Astrocyte (in vitro differentiated cells and primary cell): ENCODE data around the gene NTRK3. TPM values are rescaled to one million over a fixed set of nuclear protein-coding genes. Genes with fewer than 3 reads are reported as not detected.

Experiments used
- DNase-seq: peaks from one replicate; pipeline ENCODE4 v3.0.0-alpha.2; 2010; ENCODE audit warnings: low read depth
- FAIRE-seq: peaks from 2 replicates; lab custom pipeline; 2011; peaks lifted over from hg19 to GRCh38; lab: Jason Lieb, UNC
- H2AFZ ChIP-seq: 2 replicates; pipeline ENCODE4 v1.6.0; 2012; ENCODE audit warnings: low read depth, low read length, inconsistent platforms
- H3K27ac ChIP-seq: 2 replicates; pipeline ENCODE4 v1.5.1; 2011; ENCODE audit warnings: low read depth, low read length, inconsistent platforms
- H3K27me3 ChIP-seq: 2 replicates; pipeline ENCODE4 v1.6.0; 2011; ENCODE audit warnings: low read length, inconsistent platforms; ENCODE audit not compliant: insufficient read depth
- H3K36me3 ChIP-seq: 2 replicates; pipeline ENCODE4 v1.5.1; 2011; ENCODE audit warnings: low read length, inconsistent platforms; ENCODE audit not compliant: insufficient read depth
- H3K4me1 ChIP-seq: 2 replicates; pipeline ENCODE4 v1.5.1; 2011; ENCODE audit warnings: low read length, inconsistent platforms; ENCODE audit not compliant: insufficient read depth
- H3K4me2 ChIP-seq: 2 replicates; pipeline ENCODE4 v1.6.0; 2012; ENCODE audit warnings: low read length, inconsistent platforms
- H3K4me3 ChIP-seq: 2 replicates; pipeline ENCODE4 v1.5.1; 2011; ENCODE audit warnings: low read depth, mild to moderate bottlenecking, low read length, inconsistent platforms; ENCODE audit not compliant: insufficient read depth
- H3K79me2 ChIP-seq: 2 replicates; pipeline ENCODE4 v1.6.0; 2012; ENCODE audit warnings: mild to moderate bottlenecking, low read length, inconsistent platforms; ENCODE audit not compliant: insufficient read depth
- H3K9ac ChIP-seq: 2 replicates; pipeline ENCODE4 v1.6.0; 2012; ENCODE audit warnings: mild to moderate bottlenecking, low read length, inconsistent platforms
- H3K9me3 ChIP-seq: 2 replicates; pipeline ENCODE4 v1.5.1; 2012; ENCODE audit warnings: low read depth, mild to moderate bottlenecking, low read length, inconsistent platforms; ENCODE audit not compliant: insufficient read depth
- H4K20me1 ChIP-seq: 2 replicates; pipeline ENCODE4 v1.6.0; 2012; ENCODE audit warnings: low read length, inconsistent platforms; ENCODE audit not compliant: insufficient read depth
- H3K27ac Mint-ChIP-seq: one replicate; pipeline ENCODE4 v1.8.0; 2021; ENCODE audit warnings: mild to moderate bottlenecking, mixed read lengths; ENCODE audit not compliant: unreplicated experiment
- H3K27me3 Mint-ChIP-seq: one replicate; pipeline ENCODE4 v1.8.0; 2021; ENCODE audit warnings: low read depth, mixed read lengths; ENCODE audit not compliant: unreplicated experiment
- H3K36me3 Mint-ChIP-seq: one replicate; pipeline ENCODE4 v1.8.0; 2021; ENCODE audit warnings: low read depth, mixed read lengths; ENCODE audit not compliant: unreplicated experiment
- H3K4me1 Mint-ChIP-seq: one replicate; pipeline ENCODE4 v1.8.0; 2021; ENCODE audit warnings: low read depth, mixed read lengths; ENCODE audit not compliant: unreplicated experiment
- H3K4me3 Mint-ChIP-seq: one replicate; pipeline ENCODE4 v1.8.0; 2021; ENCODE audit warnings: mild to moderate bottlenecking, moderate library complexity, mixed read lengths; ENCODE audit not compliant: unreplicated experiment
- H3K9me3 Mint-ChIP-seq: one replicate; pipeline ENCODE4 v1.8.0; 2021; ENCODE audit warnings: mild to moderate bottlenecking, mixed read lengths; ENCODE audit not compliant: unreplicated experiment
- CTCF ChIP-seq: IDR thresholded peaks from 2 replicates; pipeline ENCODE4 v1.5.1; 2011; ENCODE audit warnings: low read depth, mild to moderate bottlenecking, inconsistent platforms, low read length, moderate library complexity; ENCODE audit not compliant: insufficient read depth
- EZH2 ChIP-seq: IDR thresholded peaks from 2 replicates; pipeline ENCODE4 v1.6.1; 2012; ENCODE audit warnings: mild to moderate bottlenecking, low read length, inconsistent platforms; ENCODE audit not compliant: insufficient read depth
- total RNA-seq: library from RNA; stranded (reverse); gene quantifications from 2 replicates; pipeline ENCODE4 v1.2.1, GENCODE V29; 2021

Gene NTRK3
- total RNA-seq, 1 donor from 2014 or later, result 12.9 TPM

GRCh38 chr15:87938031-87938430 is 318.5 kb downstream of the NTRK3 start:
- Histone ChIP-seq H4K20me1 (no peaks in the 10 kb centered on the region), H3K4me3 (no peak overlapping the region), H3K4me1 (peaks cover 11% of the 10 kb centered on the region), H3K79me2 (no peaks in the 10 kb centered on the region), H3K9ac (no peak overlapping the region), H3K36me3 (no peaks in the 10 kb centered on the region), H3K27ac (no peak overlapping the region), H3K4me2 (peak overlapping the region; percentile 25), H2AFZ (no peak overlapping the region), H3K27me3 (peaks cover 2% of the 10 kb centered on the region), H3K9me3 (no peaks in the 10 kb centered on the region)
- FAIRE-seq (no peak), DNase-seq (peak; percentile 29)
- Mint-ChIP-seq H3K27ac (peak overlapping the region; percentile 67), H3K27me3 (peaks cover 24% of the 10 kb centered on the region), H3K4me1 (peaks cover 34% of the 10 kb centered on the region), H3K4me3 (peak overlapping the region; percentile 35), H3K36me3 (peaks cover 2% of the 10 kb centered on the region), H3K9me3 (peaks cover 3% of the 10 kb centered on the region)
- no peak for TF ChIP-seq EZH2
- no peak for TF ChIP-seq CTCF

GRCh38 chr15:87935583-87935982 is 321.0 kb downstream of the NTRK3 start:
- TF ChIP-seq EZH2 (no peak), CTCF (no peak)
- Histone ChIP-seq H3K27me3 (no peaks in the 10 kb centered on the region), H3K9me3 (no peaks in the 10 kb centered on the region), H4K20me1 (no peaks in the 10 kb centered on the region), H3K4me1 (peaks cover 6% of the 10 kb centered on the region), H3K4me2 (no peak overlapping the region), H3K27ac (no peak overlapping the region), H2AFZ (no peak overlapping the region), H3K4me3 (no peak overlapping the region), H3K36me3 (no peaks in the 10 kb centered on the region), H3K79me2 (no peaks in the 10 kb centered on the region), H3K9ac (no peak overlapping the region)
- DNase-seq (no peak), FAIRE-seq (no peak)
- Mint-ChIP-seq H3K27me3 (peaks cover 22% of the 10 kb centered on the region), H3K4me1 (peaks cover 23% of the 10 kb centered on the region), H3K27ac (no peak overlapping the region), H3K9me3 (peaks cover 3% of the 10 kb centered on the region), H3K4me3 (no peak overlapping the region), H3K36me3 (peaks cover 2% of the 10 kb centered on the region)

GRCh38 chr15:87931584-87931983 is 325.0 kb downstream of the NTRK3 start:
- no peaks in the 10 kb centered on the region for H4K20me1 ChIP-seq
- no peak for FAIRE-seq
- no peak overlapping the region for H3K9ac ChIP-seq
- H3K9me3 ChIP-seq, result no peaks in the 10 kb centered on the region
- TF ChIP-seq CTCF, result no peak
- TF ChIP-seq EZH2, result no peak
- peaks cover 17% of the 10 kb centered on the region for H3K27me3 Mint-ChIP-seq
- no peaks in the 10 kb centered on the region for H3K79me2 ChIP-seq
- peaks cover 2% of the 10 kb centered on the region for H3K36me3 Mint-ChIP-seq
- no peak overlapping the region for H3K27ac ChIP-seq
- no peak for DNase-seq
- H3K27ac Mint-ChIP-seq, result no peak overlapping the region
- H3K4me1 ChIP-seq, result no peaks in the 10 kb centered on the region
- no peak overlapping the region for H3K4me3 Mint-ChIP-seq
- H2AFZ ChIP-seq, result no peak overlapping the region
- no peak overlapping the region for H3K4me2 ChIP-seq
- H3K27me3 ChIP-seq, result no peaks in the 10 kb centered on the region
- peaks cover 7% of the 10 kb centered on the region for H3K9me3 Mint-ChIP-seq
- no peaks in the 10 kb centered on the region for H3K36me3 ChIP-seq
- no peak overlapping the region for H3K4me3 ChIP-seq
- H3K4me1 Mint-ChIP-seq, result peaks cover 2% of the 10 kb centered on the region
